SJCRH30 (cell line): ENCODE data around the gene KLRD1. TPM values are rescaled to one million over a fixed set of nuclear protein-coding genes. Genes with fewer than 3 reads are reported as not detected.
"Not testable (repeated sequence)": the region's sequence is repeated elsewhere in the genome, so short reads cannot be mapped to it uniquely, and the experiment has no call there.

Experiments
- DNase-seq, 2 experiments: peaks; one replicate each; pipeline ENCODE4 v3.0.0-alpha.2; 2015 to 2020
- H3K27ac ChIP-seq: fragments of 250-450 bp; sonication (Bioruptor Pico); 2 replicates; pipeline ENCODE4 v1.5.1; 2020; ENCODE audit warnings: mild to moderate bottlenecking, moderate library complexity
- H3K27me3 ChIP-seq: fragments of 250-450 bp; sonication (Bioruptor Pico); 2 replicates; pipeline ENCODE4 v1.5.1; 2020; ENCODE audit warnings: mild to moderate bottlenecking, moderate library complexity
- H3K36me3 ChIP-seq: fragments of 250-450 bp; sonication (Bioruptor Pico); 2 replicates; pipeline ENCODE4 v1.5.1; 2020; ENCODE audit warnings: mild to moderate bottlenecking, moderate library complexity
- H3K4me1 ChIP-seq: fragments of 250-450 bp; sonication (Bioruptor Pico); 2 replicates; pipeline ENCODE4 v1.5.1; 2020; ENCODE audit warnings: mild to moderate bottlenecking, moderate library complexity
- H3K4me3 ChIP-seq: fragments of 250-450 bp; sonication (Bioruptor Pico); 2 replicates; pipeline ENCODE4 v1.5.1; 2020; ENCODE audit warnings: mild to moderate bottlenecking, moderate library complexity
- H3K9me3 ChIP-seq: fragments of 250-450 bp; sonication (Bioruptor Pico); replicated peaks from 2 replicates; pipeline ENCODE4 v1.5.1; 2020; ENCODE audit warnings: mild to moderate bottlenecking, moderate library complexity
- total RNA-seq: library from RNA; depleted of rRNA; stranded (reverse); fragments of >200 nt; shearing (Covaris generic); gene quantifications from 2 replicates; pipeline ENCODE4 v1.2.3, GENCODE V29; 2014

KLRD1 gene
- total RNA-seq, 1 experiment from 2014 or later = 0.32 TPM

DNA sequence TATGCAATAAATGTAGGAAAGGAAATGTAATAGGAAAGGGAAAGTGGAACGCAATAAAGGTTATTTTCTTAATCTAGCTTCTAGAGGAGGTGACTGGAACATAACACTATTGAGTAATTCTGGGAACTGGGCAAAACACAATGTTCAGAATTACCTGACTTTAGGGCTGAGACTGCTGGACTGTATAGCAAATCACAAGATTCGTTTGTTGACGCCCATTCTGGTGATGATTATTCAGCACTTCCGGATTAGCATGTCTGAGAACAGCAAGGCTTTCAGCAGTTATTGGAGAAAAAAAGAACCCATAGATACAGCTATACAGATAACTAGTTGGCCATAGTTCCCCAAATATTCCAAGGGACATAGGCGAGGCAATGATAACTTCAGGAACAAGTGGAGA is 2.3 kb upstream of the KLRD1 start:
- no peak overlapping the region for H3K27ac ChIP-seq
- H3K36me3 ChIP-seq = no peaks in the 10 kb centered on the region
- DNase-seq = no peak
- no peaks in the 10 kb centered on the region for H3K9me3 ChIP-seq
- no peaks in the 10 kb centered on the region for H3K27me3 ChIP-seq
- H3K4me1 ChIP-seq = peaks cover 4% of the 10 kb centered on the region
- no peak overlapping the region for H3K4me3 ChIP-seq

DNA sequence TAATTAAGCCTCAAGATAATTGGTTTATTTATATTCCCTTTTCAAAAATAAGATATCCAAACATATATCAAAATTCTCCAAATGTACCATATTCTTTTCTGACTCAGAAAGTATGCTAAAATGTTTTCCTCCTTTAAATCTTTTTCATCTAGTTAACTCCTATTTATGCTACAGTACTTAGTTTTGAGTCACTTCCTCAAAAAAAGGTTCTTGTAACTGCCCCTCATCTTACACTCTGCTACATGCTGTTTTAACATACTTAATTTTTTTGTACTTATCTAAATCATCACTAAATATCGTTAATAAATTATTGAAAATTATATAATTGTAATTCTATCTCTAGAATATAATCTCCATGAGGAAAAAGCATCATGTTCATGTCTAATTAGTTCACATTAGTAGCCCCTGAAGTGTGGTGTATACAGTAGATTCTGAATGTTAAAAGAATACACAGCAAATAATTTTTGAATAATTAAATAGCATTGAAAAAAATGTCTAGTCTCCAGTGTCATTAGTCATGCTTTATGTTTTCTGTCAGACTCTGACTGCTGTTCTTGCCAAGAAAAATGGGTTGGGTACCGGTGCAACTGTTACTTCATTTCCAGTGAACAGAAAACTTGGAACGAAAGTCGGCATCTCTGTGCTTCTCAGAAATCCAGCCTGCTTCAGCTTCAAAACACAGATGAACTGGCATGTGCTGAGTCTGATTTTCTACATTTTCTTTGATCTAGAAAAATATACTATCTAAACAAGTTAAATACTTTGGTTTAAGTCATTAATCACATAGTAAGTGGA is 3.5 kb downstream of the KLRD1 start:
- H3K9me3 ChIP-seq = no peaks in the 10 kb centered on the region
- H3K4me1 ChIP-seq = no peaks in the 10 kb centered on the region
- H3K27me3 ChIP-seq = no peaks in the 10 kb centered on the region
- no peak overlapping the region for H3K27ac ChIP-seq
- no peak for DNase-seq
- no peaks in the 10 kb centered on the region for H3K36me3 ChIP-seq
- H3K4me3 ChIP-seq = no peak overlapping the region

DNA sequence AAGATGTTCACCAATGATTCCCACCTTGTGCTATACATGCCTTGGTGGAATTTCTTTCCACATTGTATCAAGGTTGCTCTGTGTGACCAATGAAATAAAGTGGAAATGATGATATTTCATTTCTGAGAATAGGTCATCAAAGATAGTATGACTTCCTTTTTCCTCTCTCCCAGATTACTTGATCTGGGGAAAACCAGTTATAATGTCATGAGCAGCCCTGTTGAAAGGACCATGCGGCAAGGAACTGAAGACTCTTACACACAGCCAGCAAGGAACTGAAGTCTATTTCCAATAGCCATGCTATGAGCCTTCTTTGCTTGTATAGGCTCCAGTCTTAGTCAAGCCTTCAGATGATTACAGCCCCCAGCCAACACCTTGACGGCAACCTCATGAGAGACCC is 11.7 kb downstream of the KLRD1 start:
- Histone ChIP-seq H3K27me3 (no peaks in the 10 kb centered on the region), H3K4me3 (no peak overlapping the region), H3K4me1 (no peaks in the 10 kb centered on the region), H3K27ac (no peak overlapping the region), H3K9me3 (no peaks in the 10 kb centered on the region), H3K36me3 (no peaks in the 10 kb centered on the region)
- DNase-seq = no peak

DNA sequence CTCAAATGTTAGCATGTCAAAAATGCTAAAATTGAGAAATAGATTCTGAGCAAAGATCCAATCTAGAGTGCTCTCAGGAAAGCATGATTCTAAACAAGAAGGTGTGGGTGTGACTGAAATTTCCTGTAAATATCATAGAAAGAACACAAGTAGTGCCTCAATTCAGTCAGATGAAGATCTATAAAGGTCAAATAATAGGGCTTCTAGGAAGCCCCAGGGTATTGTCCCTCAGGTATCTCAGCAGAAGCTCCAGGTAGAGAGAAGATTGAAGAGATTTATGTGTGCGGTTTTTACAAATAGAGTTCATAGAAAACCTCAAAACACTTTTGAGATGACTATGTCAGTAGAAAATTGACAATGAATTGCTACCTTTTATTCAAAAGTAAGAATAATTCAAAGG is 13.0 kb downstream of the KLRD1 start:
- no peaks in the 10 kb centered on the region for H3K36me3 ChIP-seq

DNA sequence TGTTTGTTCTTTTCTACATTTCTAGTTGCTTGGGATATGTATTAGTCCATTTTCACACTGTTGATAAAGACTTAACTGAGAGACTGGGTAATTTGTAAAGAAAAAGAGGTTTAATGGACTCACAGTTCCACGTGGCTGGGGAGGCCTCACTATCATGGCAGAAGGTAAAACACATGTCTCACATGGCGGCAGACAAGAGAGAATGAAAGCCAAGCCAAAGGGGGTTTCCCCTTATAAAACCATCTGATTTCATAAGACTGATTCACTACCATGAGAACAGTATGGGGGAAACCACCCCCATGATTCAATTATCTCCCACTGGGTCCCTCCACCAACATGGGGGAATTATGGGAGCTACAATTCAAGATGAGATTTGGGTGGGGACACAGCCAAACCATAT is 21.0 kb downstream of the KLRD1 start:
- DNase-seq, H3K27me3 ChIP-seq, H3K9me3 ChIP-seq, H3K4me3 ChIP-seq, H3K36me3 ChIP-seq, H3K4me1 ChIP-seq, H3K27ac ChIP-seq: not testable (repeated sequence)

More for the DNA sequence above, 13.0 kb downstream of the KLRD1 start:
- H3K4me1 ChIP-seq = no peaks in the 10 kb centered on the region
- H3K9me3 ChIP-seq = no peaks in the 10 kb centered on the region
- DNase-seq = no peak
- H3K4me3 ChIP-seq = no peak overlapping the region
- no peak overlapping the region for H3K27ac ChIP-seq
- no peaks in the 10 kb centered on the region for H3K27me3 ChIP-seq

DNA sequence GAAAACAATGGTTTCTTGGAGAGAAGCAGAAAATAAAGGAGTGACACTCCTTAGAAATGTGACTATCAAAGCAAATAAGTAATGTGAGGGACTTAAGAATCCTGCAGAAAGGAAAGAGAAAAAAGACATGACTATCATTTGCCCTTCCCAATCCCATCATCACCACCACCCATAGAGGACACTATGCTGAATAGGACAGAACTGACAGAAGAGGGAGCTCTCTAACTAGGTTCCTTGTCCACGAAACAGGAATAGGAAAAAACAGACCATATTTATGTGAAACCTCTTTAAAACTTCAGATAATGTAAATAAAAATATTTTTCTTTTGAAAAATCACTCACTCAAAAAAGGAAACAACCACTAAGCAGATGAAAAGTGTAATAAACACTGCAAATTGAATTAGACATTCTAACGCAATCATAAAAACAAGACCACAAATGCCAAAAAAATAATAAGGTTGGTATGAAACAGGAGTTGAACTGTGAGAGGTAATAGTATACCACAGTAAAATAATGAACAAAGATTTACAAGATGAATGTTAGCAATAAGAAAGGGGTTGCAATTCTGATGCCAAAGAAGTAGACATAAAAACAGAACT is 24.1 kb downstream of the KLRD1 start:
- Histone ChIP-seq H3K27ac (no peak overlapping the region), H3K4me1 (no peaks in the 10 kb centered on the region), H3K27me3 (no peaks in the 10 kb centered on the region), H3K4me3 (no peak overlapping the region), H3K9me3 (no peaks in the 10 kb centered on the region), H3K36me3 (no peaks in the 10 kb centered on the region)
- DNase-seq = peak; percentile 11 to 56

DNA sequence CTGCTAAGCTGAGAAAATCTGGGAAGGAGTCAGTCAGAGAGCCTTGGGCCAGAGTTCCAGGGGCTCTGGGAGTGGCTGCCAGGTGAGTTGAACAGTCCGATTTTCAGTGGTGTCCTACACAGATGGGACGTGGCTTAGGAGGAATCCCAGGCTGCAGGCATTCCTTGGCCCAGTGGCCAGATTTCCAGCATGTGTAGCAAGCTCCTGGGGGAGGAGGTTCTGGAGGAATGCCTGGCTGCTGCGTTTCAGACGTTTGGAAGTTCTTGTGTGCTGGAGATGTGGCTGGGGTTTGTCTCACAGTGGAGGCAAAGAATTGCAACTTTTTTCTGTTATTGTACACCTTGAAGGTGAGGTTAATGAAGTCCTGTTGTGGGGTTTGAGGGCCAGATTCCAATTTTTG is 28.5 kb downstream of the KLRD1 start:
- DNase-seq, H3K4me1 ChIP-seq, H3K9me3 ChIP-seq, H3K36me3 ChIP-seq, H3K4me3 ChIP-seq, H3K27ac ChIP-seq, H3K27me3 ChIP-seq: not testable (repeated sequence)

DNA sequence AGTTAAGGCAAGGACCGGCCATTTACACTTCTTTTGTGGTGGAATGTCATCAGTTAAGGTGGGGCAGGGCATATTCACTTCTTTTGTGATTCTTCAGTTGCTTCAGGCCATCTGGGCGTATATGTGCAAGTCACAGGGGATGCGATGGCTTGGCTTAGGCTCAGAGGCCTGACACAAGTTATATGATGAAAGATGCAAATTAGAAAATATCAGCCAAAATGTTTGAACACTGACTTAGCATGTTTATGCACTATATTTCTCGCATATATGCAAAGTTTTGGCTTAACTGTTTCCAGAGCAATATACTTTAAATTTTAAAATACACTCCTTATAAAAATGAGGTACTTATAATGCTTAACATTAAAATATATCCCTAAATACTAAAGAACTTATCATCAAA is 30.8 kb downstream of the KLRD1 start:
- H3K4me1 ChIP-seq, H3K4me3 ChIP-seq, H3K27ac ChIP-seq, H3K36me3 ChIP-seq, DNase-seq, H3K9me3 ChIP-seq, H3K27me3 ChIP-seq: not testable (repeated sequence)

DNA sequence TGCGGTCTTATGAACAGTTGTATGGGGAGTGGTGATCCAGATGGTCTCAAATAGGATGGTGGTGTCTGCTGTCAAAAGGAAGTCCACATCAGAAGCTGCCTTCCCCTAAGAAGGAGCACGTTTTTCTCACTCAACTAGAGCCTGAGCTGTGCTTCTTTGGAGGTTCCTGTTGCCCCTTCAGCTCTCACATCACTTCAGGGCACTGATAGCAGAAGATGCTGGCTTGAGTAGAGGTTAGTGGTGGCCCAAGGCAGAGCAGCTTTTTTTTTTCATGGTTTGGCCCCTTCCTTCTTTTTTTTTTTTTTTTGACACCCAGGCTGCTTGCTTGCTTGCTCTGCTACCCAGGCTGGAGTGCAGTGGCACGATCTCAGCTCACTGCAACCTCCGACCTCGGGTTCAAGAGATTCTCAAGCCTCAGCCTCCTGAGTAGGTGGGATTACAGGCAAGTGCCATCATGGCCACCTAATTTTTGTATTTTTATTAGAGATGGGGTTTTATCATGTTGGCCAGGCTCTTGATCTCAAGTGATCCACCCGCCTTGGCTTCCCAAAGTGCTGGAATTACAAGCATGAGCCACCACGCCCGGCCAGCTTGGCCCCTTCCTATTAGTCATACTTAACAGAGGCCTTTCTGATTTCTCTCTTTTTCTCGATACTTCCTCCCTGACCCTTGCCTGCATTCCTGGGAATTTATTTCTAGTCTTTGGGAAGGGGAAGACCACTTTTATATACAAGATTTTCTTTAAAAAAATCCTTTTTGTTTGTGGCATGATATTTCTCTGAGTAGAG is 31.6 kb downstream of the KLRD1 start:
- no peaks in the 10 kb centered on the region for H3K9me3 ChIP-seq
- H3K4me3 ChIP-seq = no peak overlapping the region
- H3K36me3 ChIP-seq = no peaks in the 10 kb centered on the region
- no peak for DNase-seq
- H3K27ac ChIP-seq = no peak overlapping the region
- H3K27me3 ChIP-seq = no peaks in the 10 kb centered on the region
- no peaks in the 10 kb centered on the region; the same call in 1 of the 2 replicates for H3K4me1 ChIP-seq

DNA sequence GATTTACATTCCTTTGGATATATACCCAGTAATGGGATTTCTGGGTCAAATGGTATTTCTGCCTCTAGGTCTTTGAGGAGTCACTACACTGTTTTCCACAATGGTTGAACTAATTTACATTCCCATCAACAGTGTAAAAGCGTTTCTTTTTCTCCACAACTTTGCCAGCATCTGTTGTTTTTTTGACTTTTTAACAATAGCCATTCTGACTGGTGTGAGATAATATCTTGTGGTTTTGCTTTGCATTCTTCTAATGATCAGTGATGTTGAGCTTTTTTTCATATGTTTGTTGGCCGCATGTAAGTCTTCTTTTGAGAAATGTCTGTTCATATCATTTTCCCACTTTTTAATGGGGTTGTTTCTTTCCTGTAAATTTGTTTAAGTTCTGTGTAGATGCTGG is 33.3 kb downstream of the KLRD1 start:
- not testable (repeated sequence) for H3K27ac ChIP-seq, H3K36me3 ChIP-seq, H3K4me3 ChIP-seq, DNase-seq, H3K4me1 ChIP-seq, H3K27me3 ChIP-seq, H3K9me3 ChIP-seq

DNA sequence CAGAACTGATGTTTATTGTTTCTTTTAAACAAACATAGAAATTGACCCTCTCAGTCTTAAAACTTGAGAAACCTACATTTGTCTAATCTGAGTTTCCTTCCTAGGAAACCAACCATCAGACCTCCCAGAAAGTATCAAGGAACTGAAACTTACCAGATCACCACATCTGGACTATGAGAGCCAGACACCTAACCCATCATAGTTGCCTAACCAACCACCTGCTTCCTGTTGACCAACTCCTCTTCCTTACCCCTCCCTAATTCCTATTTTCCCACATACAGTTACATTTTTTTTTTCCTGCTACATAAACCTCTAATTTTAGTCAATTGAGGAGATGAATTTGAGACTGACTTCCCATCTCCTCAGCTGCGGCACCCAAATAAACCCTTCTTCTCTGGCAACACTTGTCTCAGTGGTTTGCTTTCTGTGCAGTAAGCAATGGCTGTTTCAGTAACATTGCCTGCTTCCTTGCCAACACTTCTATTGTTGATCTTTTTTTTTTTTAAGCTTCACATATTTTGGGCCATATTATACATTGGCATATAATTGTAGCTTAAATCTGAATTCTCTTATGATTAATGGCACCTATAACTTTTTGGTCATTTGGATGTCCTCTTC is 34.3 kb downstream of the KLRD1 start:
- no peaks in the 10 kb centered on the region for H3K36me3 ChIP-seq
- H3K9me3 ChIP-seq = no peaks in the 10 kb centered on the region
- DNase-seq = no peak
- no peaks in the 10 kb centered on the region for H3K27me3 ChIP-seq
- no peaks in the 10 kb centered on the region; the same call in 1 of the 2 replicates for H3K4me1 ChIP-seq
- H3K4me3 ChIP-seq = no peak overlapping the region
- no peak overlapping the region for H3K27ac ChIP-seq

DNA sequence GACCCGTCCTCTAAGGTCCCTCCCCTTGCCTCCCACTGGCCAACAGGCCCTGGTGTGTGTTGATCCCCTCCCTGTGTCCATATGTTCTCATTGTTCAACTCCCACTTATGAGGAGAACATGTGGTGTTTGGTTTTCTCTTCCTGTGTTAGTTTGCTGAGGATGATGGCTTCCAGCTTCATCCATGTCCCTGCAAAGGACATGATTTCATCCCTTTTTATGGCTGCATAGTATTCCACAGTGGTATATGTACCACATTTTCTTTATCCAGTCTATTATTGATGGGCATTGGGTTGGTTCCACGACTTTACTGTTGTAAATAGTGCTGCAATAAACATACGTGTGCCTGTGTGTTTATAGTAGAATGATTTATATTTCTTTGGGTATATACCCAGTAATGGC is 43.8 kb downstream of the KLRD1 start:
- not testable (repeated sequence) for H3K27me3 ChIP-seq, H3K4me3 ChIP-seq, H3K27ac ChIP-seq, H3K9me3 ChIP-seq, H3K36me3 ChIP-seq, H3K4me1 ChIP-seq, DNase-seq

DNA sequence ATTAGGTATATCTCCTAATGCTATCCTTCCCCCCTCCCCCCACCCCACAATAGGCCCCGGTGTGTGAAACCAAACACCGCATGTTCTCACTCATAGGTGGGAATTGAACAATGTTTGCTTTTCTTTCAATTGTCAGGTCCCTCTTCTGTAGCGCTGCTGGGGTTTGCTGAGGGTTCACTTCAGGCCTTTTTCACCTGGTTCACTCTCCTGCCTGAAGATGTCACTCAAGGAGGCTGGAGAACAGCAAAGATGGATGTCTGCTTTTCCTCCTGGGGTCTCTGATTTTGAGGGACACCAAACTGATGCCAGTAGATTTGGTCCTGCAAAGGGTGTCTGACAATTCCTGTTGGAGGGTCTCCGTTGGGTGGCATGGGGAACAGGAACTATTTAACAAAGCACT is 46.4 kb downstream of the KLRD1 start:
- Histone ChIP-seq H3K27me3 (no peaks in the 10 kb centered on the region), H3K4me3 (no peak overlapping the region), H3K4me1 (no peaks in the 10 kb centered on the region)

DNA sequence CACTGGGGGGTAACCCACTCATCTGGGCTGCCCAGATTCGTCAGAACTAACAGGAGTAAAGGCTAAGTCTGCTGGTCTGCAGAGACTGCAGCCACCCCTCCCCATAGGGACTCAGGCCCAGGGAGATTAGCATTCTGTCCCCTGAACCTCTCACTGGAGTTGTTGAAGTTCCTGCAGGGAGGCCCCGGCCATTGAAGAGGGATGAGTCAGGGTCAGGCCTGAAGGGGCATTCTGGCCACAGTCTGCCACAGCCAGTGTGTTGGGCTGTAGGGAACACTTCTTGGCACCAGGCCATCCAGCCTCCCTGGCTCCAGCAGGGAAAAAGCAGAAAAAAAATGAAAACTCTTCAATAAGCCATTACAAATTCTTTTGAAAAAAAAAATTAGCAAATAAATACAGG is 46.8 kb downstream of the KLRD1 start:
- Histone ChIP-seq H3K4me3 (no peak overlapping the region), H3K4me1 (no peaks in the 10 kb centered on the region), H3K36me3 (no peaks in the 10 kb centered on the region), H3K27me3 (no peaks in the 10 kb centered on the region), H3K9me3 (no peaks in the 10 kb centered on the region), H3K27ac (no peak overlapping the region)
- DNase-seq = peak; percentile 28 to 34

More for the DNA sequence above, 46.4 kb downstream of the KLRD1 start:
- no peak overlapping the region for H3K27ac ChIP-seq
- no peaks in the 10 kb centered on the region for H3K9me3 ChIP-seq
- no peak for DNase-seq
- H3K36me3 ChIP-seq = no peaks in the 10 kb centered on the region

DNA sequence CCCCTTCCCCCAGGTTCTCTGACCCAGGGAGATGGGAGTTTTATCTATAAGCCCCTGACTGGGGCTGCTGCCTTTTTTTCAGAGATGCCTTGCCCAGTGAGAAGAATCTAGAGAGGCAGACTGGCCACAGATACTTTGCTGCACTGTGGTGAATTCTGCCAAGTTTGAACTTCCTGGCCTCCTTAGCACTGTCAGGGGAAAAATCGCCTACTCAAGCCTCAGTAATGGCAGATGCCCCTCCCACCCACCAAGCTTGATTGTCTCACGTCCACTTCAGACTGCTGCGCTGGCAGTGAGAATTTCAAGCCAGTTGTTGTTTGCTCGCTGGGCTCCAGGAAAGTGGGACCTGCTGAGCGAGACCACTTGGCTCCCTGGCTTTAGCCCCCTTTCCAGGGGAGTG is 50.5 kb downstream of the KLRD1 start:
- no peak for DNase-seq
- no peaks in the 10 kb centered on the region for H3K27me3 ChIP-seq
- H3K4me1 ChIP-seq = no peaks in the 10 kb centered on the region
- no peak overlapping the region for H3K27ac ChIP-seq
- no peak overlapping the region for H3K4me3 ChIP-seq
- no peaks in the 10 kb centered on the region for H3K9me3 ChIP-seq
- H3K36me3 ChIP-seq = no peaks in the 10 kb centered on the region
